ENCODE measurements around the gene HECTD4. TPM values are rescaled to one million over a fixed set of nuclear protein-coding genes. Genes with fewer than 3 reads are reported as not detected.

Gene HECTD4
- total RNA-seq, 1 experiment from 2014 or later, result 65.7 TPM

DNA sequence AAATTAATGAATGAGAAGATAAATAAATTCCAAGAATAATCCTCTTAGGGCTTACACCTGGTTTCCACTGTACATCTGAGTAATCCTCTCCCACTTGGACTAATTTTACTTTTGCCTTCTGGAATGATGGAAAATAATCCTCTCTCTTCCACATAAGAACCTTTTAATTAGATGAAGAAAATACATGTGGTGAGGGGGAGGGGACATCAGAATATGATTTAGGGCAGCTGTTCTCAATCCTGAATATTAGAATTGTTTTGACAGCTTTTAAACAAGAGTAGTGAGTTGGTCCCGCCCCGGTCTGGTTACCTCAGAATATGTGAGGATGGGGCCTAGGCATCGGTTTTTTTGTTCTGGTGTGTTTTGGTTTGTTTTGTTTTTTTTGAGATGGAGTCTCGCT, 51.5 kb downstream of the HECTD4 start:
- BruUV-seq (replicated peaks), result no TSS peak
- CTCF ChIA-PET, result no interaction called here
- H3K9me3 Mint-ChIP-seq (ENCODE audit: low read depth, unreplicated experiment), result no peaks in the 10 kb centered on the region
- DNase-seq, result no peak
- no peak overlapping the region for H3K4me3 Mint-ChIP-seq (ENCODE audit: low read depth, unreplicated experiment)
- intact Hi-C loops (cut with micrococcal nuclease; ENCODE audit: unreplicated experiment), result no loop called here
- H3K36me3 Mint-ChIP-seq (ENCODE audit: insufficient read depth, unreplicated experiment), result no peaks in the 10 kb centered on the region
- no peaks in the 10 kb centered on the region for H3K4me1 Mint-ChIP-seq (ENCODE audit: low read depth, unreplicated experiment)
- H3K27ac Mint-ChIP-seq (ENCODE audit: unreplicated experiment), result no peak overlapping the region
- TF ChIP-seq, protein P1, sequence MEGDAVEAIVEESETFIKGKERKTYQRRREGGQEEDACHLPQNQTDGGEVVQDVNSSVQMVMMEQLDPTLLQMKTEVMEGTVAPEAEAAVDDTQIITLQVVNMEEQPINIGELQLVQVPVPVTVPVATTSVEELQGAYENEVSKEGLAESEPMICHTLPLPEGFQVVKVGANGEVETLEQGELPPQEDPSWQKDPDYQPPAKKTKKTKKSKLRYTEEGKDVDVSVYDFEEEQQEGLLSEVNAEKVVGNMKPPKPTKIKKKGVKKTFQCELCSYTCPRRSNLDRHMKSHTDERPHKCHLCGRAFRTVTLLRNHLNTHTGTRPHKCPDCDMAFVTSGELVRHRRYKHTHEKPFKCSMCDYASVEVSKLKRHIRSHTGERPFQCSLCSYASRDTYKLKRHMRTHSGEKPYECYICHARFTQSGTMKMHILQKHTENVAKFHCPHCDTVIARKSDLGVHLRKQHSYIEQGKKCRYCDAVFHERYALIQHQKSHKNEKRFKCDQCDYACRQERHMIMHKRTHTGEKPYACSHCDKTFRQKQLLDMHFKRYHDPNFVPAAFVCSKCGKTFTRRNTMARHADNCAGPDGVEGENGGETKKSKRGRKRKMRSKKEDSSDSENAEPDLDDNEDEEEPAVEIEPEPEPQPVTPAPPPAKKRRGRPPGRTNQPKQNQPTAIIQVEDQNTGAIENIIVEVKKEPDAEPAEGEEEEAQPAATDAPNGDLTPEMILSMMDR (IDR thresholded peaks at IDR 0.05; ENCODE audit: unreplicated experiment), result no peak
- H3K27me3 Mint-ChIP-seq (ENCODE audit: unreplicated experiment), result no peaks in the 10 kb centered on the region

DNA sequence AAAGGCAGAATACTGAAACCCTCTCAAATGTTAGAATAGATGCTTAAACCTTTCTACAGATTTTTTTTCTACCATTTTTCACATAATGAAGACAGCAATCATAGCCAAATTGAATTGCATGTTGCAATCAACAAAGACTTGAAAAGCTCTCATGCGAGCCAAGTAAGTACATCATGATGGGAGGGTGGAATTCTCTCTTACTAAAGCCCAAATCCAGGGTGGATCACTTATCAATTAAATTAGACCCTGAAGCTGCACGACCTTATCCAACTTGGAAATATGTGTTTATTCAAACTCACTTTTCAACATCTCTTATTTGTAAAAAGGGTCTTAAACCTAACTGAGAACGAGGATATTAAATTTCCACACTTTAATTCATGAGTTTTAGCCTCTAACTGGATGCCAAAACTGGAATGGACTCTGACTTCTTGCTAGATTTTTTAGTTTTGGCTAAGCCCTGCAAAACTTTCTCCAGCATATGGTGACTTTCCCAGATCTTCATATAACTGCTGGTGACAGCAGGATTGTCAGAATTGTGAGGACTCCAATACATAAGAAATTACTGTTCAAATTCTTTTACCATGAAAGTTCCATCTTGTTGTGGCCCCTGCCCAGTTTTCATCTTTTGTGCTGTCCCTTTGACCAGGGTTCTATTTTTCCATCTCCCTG, 53.6 kb downstream of the HECTD4 start:
- DNase-seq, result no peak
- intact Hi-C loops (cut with micrococcal nuclease; ENCODE audit: unreplicated experiment), result no loop called here
- peaks cover 8% of the 10 kb centered on the region for H3K4me1 Mint-ChIP-seq (ENCODE audit: low read depth, unreplicated experiment)
- no peaks in the 10 kb centered on the region for H3K9me3 Mint-ChIP-seq (ENCODE audit: low read depth, unreplicated experiment)
- H3K27ac Mint-ChIP-seq (ENCODE audit: unreplicated experiment), result no peak overlapping the region
- H3K27me3 Mint-ChIP-seq (ENCODE audit: unreplicated experiment), result no peaks in the 10 kb centered on the region
- no peak overlapping the region for H3K4me3 Mint-ChIP-seq (ENCODE audit: low read depth, unreplicated experiment)
- CTCF ChIA-PET, result no interaction called here
- TF ChIP-seq, protein P1 (IDR thresholded peaks at IDR 0.05; ENCODE audit: unreplicated experiment), result no peak
- no TSS peak for BruUV-seq (replicated peaks)
- H3K36me3 Mint-ChIP-seq (ENCODE audit: insufficient read depth, unreplicated experiment), result no peaks in the 10 kb centered on the region

DNA sequence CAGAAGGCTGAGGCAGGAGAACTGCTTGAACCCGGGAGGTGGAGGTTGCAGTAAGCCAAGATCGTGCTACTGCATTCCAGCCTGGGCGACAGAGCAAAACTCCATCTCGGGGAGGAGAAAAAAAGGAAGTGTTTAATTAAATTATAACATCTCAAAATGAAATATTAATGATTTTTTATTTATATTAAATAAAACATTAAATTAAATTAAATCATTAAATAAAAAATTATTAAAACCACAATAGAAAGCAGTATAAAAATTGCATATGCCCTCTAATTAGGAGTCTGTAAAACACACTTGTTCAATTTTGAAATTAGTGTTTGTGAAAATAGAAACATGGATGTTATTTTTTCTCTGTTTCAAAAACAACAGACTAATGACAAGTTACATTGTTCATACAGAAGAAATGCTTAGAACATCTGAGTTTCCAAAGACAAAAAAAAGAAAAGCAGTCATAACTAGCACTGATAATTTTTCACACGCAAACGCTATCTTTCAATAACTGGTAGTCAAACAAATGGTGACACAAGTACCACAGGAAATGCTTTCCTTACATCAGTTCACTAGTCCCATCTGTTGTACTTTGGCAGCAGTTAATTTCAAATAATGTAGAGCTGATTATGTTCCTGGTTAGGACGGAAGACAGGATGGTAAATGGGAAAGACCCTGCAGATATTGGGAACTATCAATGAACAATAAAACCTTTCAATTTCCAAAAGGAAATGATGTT, 54.9 kb downstream of the HECTD4 start:
- DNase-seq, result no peak
- no peaks in the 10 kb centered on the region for H3K36me3 Mint-ChIP-seq (ENCODE audit: insufficient read depth, unreplicated experiment)
- no peak overlapping the region for H3K27ac Mint-ChIP-seq (ENCODE audit: unreplicated experiment)
- H3K9me3 Mint-ChIP-seq (ENCODE audit: low read depth, unreplicated experiment), result no peaks in the 10 kb centered on the region
- H3K4me3 Mint-ChIP-seq (ENCODE audit: low read depth, unreplicated experiment), result no peak overlapping the region
- intact Hi-C loops (cut with micrococcal nuclease; ENCODE audit: unreplicated experiment), result no loop called here
- BruUV-seq (replicated peaks), result no TSS peak
- TF ChIP-seq, protein P1 (IDR thresholded peaks at IDR 0.05; ENCODE audit: unreplicated experiment), result no peak
- CTCF ChIA-PET, result no interaction called here
- H3K4me1 Mint-ChIP-seq (ENCODE audit: low read depth, unreplicated experiment), result peaks cover 19% of the 10 kb centered on the region
- H3K27me3 Mint-ChIP-seq (ENCODE audit: unreplicated experiment), result no peaks in the 10 kb centered on the region

DNA sequence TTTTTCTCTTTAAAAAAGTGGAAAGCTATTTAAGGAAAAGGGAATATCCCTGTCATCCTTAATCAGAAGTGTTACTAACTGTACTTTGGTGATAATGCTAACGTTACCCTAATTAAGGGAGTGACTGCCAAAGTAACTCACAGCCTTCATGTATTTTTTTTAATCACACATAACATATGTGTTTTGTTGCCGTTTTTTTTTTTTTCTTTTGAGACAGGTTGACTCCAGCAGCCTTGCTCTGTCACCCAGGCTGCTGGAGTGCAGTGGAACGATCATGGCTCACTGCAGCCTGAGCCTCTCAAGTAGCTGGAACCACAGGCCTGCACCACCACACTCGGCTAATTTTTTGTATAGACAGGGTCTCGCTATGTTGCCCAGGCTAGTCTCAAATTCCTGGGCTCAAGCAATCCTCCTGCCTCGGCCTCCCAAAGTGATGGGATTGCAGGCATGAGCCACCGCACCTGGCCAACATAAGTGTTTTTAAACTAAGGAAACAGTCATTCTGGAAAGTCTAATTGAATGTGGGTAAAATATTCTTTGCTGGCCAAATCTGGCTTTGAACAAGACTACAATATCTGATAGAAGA, 56.5 kb downstream of the HECTD4 start:
- intact Hi-C loops (cut with micrococcal nuclease; ENCODE audit: unreplicated experiment), result no loop called here
- no peak for DNase-seq
- CTCF ChIA-PET, result no interaction called here
- TF ChIP-seq, protein P1 (IDR thresholded peaks at IDR 0.05; ENCODE audit: unreplicated experiment), result no peak
- H3K27me3 Mint-ChIP-seq (ENCODE audit: unreplicated experiment), result no peaks in the 10 kb centered on the region
- H3K4me3 Mint-ChIP-seq (ENCODE audit: low read depth, unreplicated experiment), result no peak overlapping the region
- H3K4me1 Mint-ChIP-seq (ENCODE audit: low read depth, unreplicated experiment), result peaks cover 19% of the 10 kb centered on the region
- no TSS peak for BruUV-seq (replicated peaks)
- no peaks in the 10 kb centered on the region for H3K9me3 Mint-ChIP-seq (ENCODE audit: low read depth, unreplicated experiment)
- no peak overlapping the region for H3K27ac Mint-ChIP-seq (ENCODE audit: unreplicated experiment)
- no peaks in the 10 kb centered on the region for H3K36me3 Mint-ChIP-seq (ENCODE audit: insufficient read depth, unreplicated experiment)

All from Calu3 (cell line).